SU-DHL-6 (cell line): ENCODE measurements around the gene EYS.

ENCODE experiments used
- CTCF ChIP-seq: fragments of 200-600 bp; sonication (generic); IDR thresholded peaks from one replicate; pipeline ENCODE4 v1.5.1; 2017; ENCODE audit warnings: antibody characterized with exemption, mild to moderate bottlenecking, low read length, moderate library complexity; ENCODE audit not compliant: insufficient read depth, poor library complexity, severe bottlenecking
- EZH2phosphoT487 ChIP-seq: fragments of 200-600 bp; sonication (generic), shearing (Covaris generic); conservative IDR thresholded peaks from 2 replicates; pipeline ENCODE4 v1.6.1; 2018; ENCODE audit warnings: mild to moderate bottlenecking, antibody characterized with exemption, low read length, moderate library complexity, mixed read lengths

- TF ChIP-seq CTCF (no peak), EZH2phosphoT487 (no peak)
These were observed 14.9 kb downstream of the EYS start for GRCh38 chr6:65692109-65692508.
